HG03565 (cell line): ENCODE data around the gene OR4D6.

ENCODE experiments used
- ATAC-seq: cut with Tn5 transposase; IDR thresholded peaks from one replicate; pipeline ENCODE4 v1.9.1; 2021; ENCODE audit warnings: mild to moderate bottlenecking, moderate library complexity; ENCODE audit not compliant: unreplicated experiment

OR4D6 gene

DNA sequence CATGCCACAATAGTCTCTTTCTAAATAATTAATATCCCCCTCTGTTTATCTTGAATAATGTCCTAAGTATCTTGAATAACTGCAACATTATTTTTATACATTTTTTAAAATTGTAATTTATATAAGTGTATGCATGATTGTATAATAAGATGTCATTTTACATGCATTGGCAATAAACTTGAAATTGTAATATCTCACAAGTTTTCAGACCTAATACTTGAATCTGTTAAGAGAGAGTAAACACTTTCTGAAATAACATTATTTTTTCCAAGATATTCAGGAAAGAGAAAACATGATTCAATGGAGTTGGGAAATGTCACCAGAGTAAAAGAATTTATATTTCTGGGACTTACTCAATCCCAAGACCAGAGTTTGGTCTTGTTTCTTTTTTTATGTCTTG lies 46.5 kb downstream of the OR4D6 start, which contains the start of gene OR4D11:
TSS of gene OR4D11 (plus strand) at position 301 of the 400 bp plus-strand sequence. CDS start at position 301, 0 bp downstream.
- no peak for ATAC-seq
